Endothelial cell of umbilical vein (primary cell): Measurements from ENCODE around the gene SLC47A2. TPM values are rescaled to one million over a fixed set of nuclear protein-coding genes. Genes with fewer than 3 reads are reported as not detected.

ENCODE experiments used
- BruUV-seq: library from RNA; stranded (reverse); fragments of 400-500 nt; replicated peaks from 2 replicates; lab custom pipeline; 2021; lab: Mats Ljungman, UMichigan
- CTCF ChIA-PET: fragments of 300-600, 350-600 bp; sonication (Branson Sonifier 250); formaldehyde crosslinking; loops from one replicate; lab custom pipeline; 2021; ENCODE audit warnings: antibody characterized with exemption, inconsistent platforms; lab: Charles Lee
- POLR2A ChIA-PET: fragments of 300-600, 350-600 bp; sonication (Branson Sonifier 250); formaldehyde crosslinking; loops from one replicate; lab custom pipeline; 2021; ENCODE audit warnings: antibody characterized with exemption, inconsistent platforms; lab: Charles Lee
- DNase-seq: peaks from one replicate; pipeline ENCODE4 v3.0.0-alpha.2; 2011; ENCODE audit warnings: low read depth, low spot score
- FAIRE-seq: peaks from 2 replicates; lab custom pipeline; 2011; peaks lifted over from hg19 to GRCh38; lab: Jason Lieb, UNC
- H2AFZ ChIP-seq: 2 replicates; pipeline ENCODE4 v1.6.0; 2012; ENCODE audit warnings: low read depth, low read length, control low read depth, inconsistent platforms
- H3K27ac ChIP-seq: 2 replicates; pipeline ENCODE4 v1.5.1; 2011; ENCODE audit warnings: low read depth, mild to moderate bottlenecking, control low read depth, low read length, moderate library complexity; ENCODE audit not compliant: insufficient read depth
- H3K27me3 ChIP-seq, 2 experiments: 2 replicates each; pipeline versions ENCODE4 v1.6.0 to v1.6.1; 2011; ENCODE audit warnings: low read length in 2 of 2, mixed read lengths in 1 of 2; ENCODE audit not compliant: control insufficient read depth in 2 of 2, insufficient read depth in 2 of 2
- H3K36me3 ChIP-seq, 2 experiments: 2 replicates in 1 of 2; 3 replicates in 1 of 2; pipeline ENCODE4 v1.5.1; 2011; ENCODE audit warnings: low read length in 2 of 2, mild to moderate bottlenecking in 1 of 2, moderate library complexity in 1 of 2; ENCODE audit not compliant: control insufficient read depth in 2 of 2, insufficient read depth in 2 of 2; ENCODE audit errors: extremely low read depth in 1 of 2
- H3K4me1 ChIP-seq: 3 replicates; pipeline ENCODE4 v1.5.1; 2011; ENCODE audit warnings: mild to moderate bottlenecking, low read length; ENCODE audit not compliant: control insufficient read depth, insufficient read depth; ENCODE audit errors: extremely low read depth
- H3K4me2 ChIP-seq: 2 replicates; pipeline ENCODE4 v1.6.1; 2011; ENCODE audit warnings: low read length, control low read depth, mixed read lengths; ENCODE audit not compliant: insufficient read depth
- H3K4me3 ChIP-seq, 3 experiments: fragments of 200-600 bp in 1 of 3; sonication (generic), shearing (Covaris generic) in 1 of 3; replicated peaks in 1 of 3; 2 replicates each; pipeline ENCODE4 v1.5.1; 2011 to 2016; ENCODE audit warnings: control low read depth in 3 of 3, low read length in 3 of 3, mild to moderate bottlenecking in 2 of 3, inconsistent platforms in 1 of 3, low read depth in 1 of 3, moderate library complexity in 1 of 3; ENCODE audit not compliant: insufficient read depth in 1 of 3
- H3K79me2 ChIP-seq: 2 replicates; pipeline ENCODE4 v1.6.0; 2012; ENCODE audit warnings: low read length, inconsistent platforms; ENCODE audit not compliant: control insufficient read depth, insufficient read depth
- H3K9ac ChIP-seq: replicated peaks from 2 replicates; pipeline ENCODE3; 2011; ENCODE audit warnings: low read length, control low read depth; ENCODE audit not compliant: insufficient read depth; ENCODE audit errors: extremely low read depth
- H3K9me1 ChIP-seq: replicated peaks from 3 replicates; pipeline ENCODE4 v1.6.0; 2011; ENCODE audit warnings: mild to moderate bottlenecking, low read length; ENCODE audit not compliant: control insufficient read depth, insufficient read depth; ENCODE audit errors: extremely low read depth
- H3K9me3 ChIP-seq: replicated peaks from 2 replicates; pipeline ENCODE4 v1.5.1; 2012; ENCODE audit warnings: low read length, inconsistent platforms; ENCODE audit not compliant: control insufficient read depth, insufficient read depth
- H4K20me1 ChIP-seq: replicated peaks from 2 replicates; pipeline ENCODE3; 2011; ENCODE audit warnings: mild to moderate bottlenecking, low read length; ENCODE audit not compliant: control insufficient read depth, insufficient read depth; ENCODE audit errors: extremely low read depth
- CTCF ChIP-seq, 2 donors: IDR thresholded peaks; 1 replicate in 1 of 2; 2 replicates in 1 of 2; pipeline ENCODE4 v1.5.1; 2011; ENCODE audit warnings: low read length in 2 of 2, mild to moderate bottlenecking in 2 of 2, moderate library complexity in 2 of 2, control low read depth in 1 of 2, inconsistent platforms in 1 of 2, low read depth in 1 of 2; ENCODE audit not compliant: insufficient read depth in 1 of 2; ENCODE audit errors: extremely low read depth in 1 of 2
- EZH2 ChIP-seq: IDR thresholded peaks from 2 replicates; pipeline ENCODE4 v1.6.1; 2012; ENCODE audit warnings: borderline replicate concordance, low read depth, mild to moderate bottlenecking, moderate library complexity, low read length, inconsistent platforms; ENCODE audit not compliant: severe bottlenecking
- FOS ChIP-seq: IDR thresholded peaks from 2 replicates; pipeline ENCODE4 v1.6.1; 2011; ENCODE audit warnings: mild to moderate bottlenecking, low read length, moderate library complexity, borderline replicate concordance; ENCODE audit not compliant: insufficient read depth
- GATA2 ChIP-seq: IDR thresholded peaks from 2 replicates; pipeline ENCODE4 v1.7.0; 2011; ENCODE audit warnings: low read depth, mild to moderate bottlenecking, moderate library complexity, mixed read lengths, low read length; ENCODE audit not compliant: insufficient read length, insufficient read depth
- JUN ChIP-seq: IDR thresholded peaks from 2 replicates; pipeline ENCODE4 v1.6.1; 2011; ENCODE audit warnings: borderline replicate concordance, low read depth; ENCODE audit not compliant: insufficient read length, insufficient read depth
- MAX ChIP-seq: IDR thresholded peaks from 2 replicates; pipeline ENCODE4 v1.6.1; 2011; ENCODE audit not compliant: insufficient read depth, insufficient read length
- MYC ChIP-seq: IDR thresholded peaks from one replicate; pipeline ENCODE4 v1.6.1; 2011; ENCODE audit warnings: mild to moderate bottlenecking, low read depth, low read length
- POLR2A ChIP-seq: IDR thresholded peaks from 2 replicates; pipeline ENCODE4 v1.6.1; 2012; ENCODE audit warnings: low read depth, mild to moderate bottlenecking, control low read depth, low read length
- POLR2AphosphoS5 ChIP-seq: IDR thresholded peaks from 2 replicates; pipeline ENCODE4 v1.6.1; 2012; ENCODE audit warnings: low read depth, mild to moderate bottlenecking, control low read depth, low read length, moderate library complexity; ENCODE audit not compliant: insufficient read depth
- dilution Hi-C: fragments of 300-500 bp; cut with MboI; formaldehyde crosslinking; loops from one replicate; pipeline ENCODE4 v1.15.0; 2019; ENCODE audit warnings: low sequenced_read_pairs; ENCODE audit not compliant: extremely low pct_ligation_motif_present
- intact Hi-C: fragments of 100-400 bp; cut with micrococcal nuclease; formaldehyde crosslinking; loops from one replicate; pipeline ENCODE4 v1.10.0; 2022
- polyA plus RNA-seq, 4 experiments: library from polyadenylated mRNA; depleted of rRNA in 3 of 4; stranded (reverse) in 3 of 4; unstranded in 1 of 4; fragments of >200 nt; gene quantifications; 2 replicates each; pipeline versions ENCODE4 v1.2.1 to v1.2.3, GENCODE V29; 2011 to 2012; ENCODE audit warnings: missing spikeins in 1 of 4
- total RNA-seq: library from RNA; stranded (reverse); gene quantifications from 2 replicates; pipeline ENCODE4 v1.2.3, GENCODE V29; 2021

Gene SLC47A2
- total and polyA plus RNA-seq, 2 donors (not counting 3 experiments of a cell fraction or from before 2014, with no cell fraction given), result not detected

GRCh38 chr17:19671433-19671832 is 45.0 kb downstream of the SLC47A2 start:
- Histone ChIP-seq H3K9me3 (no peaks in the 10 kb centered on the region), H3K27me3 (no peaks in the 10 kb centered on the region), H4K20me1 (no peaks in the 10 kb centered on the region), H3K9me1 (no peaks in the 10 kb centered on the region), H2AFZ (no peak overlapping the region), H3K27ac (no peak overlapping the region), H3K4me2 (no peak overlapping the region), H3K36me3 (peaks cover 2% of the 10 kb centered on the region in 2 experiments), H3K9ac (no peak overlapping the region), H3K79me2 (no peaks in the 10 kb centered on the region), H3K4me3 (no peak overlapping the region), H3K4me1 (no peaks in the 10 kb centered on the region)
- intact Hi-C loops (no loop called here), dilution Hi-C loops (no loop called here)
- POLR2A ChIA-PET, result interaction anchor here (0.6 kb wide), 1 partner anchor 185 kb away, joined by 4 read pairs; no protein-coding TSS in a partner anchor
- TF ChIP-seq CTCF (IDR thresholded peaks at IDR 0.05; ENCODE audit: extremely low read depth in 1 of 2, insufficient read depth in 1 of 2, low read depth in 1 of 2, low read length in 2 of 2), result no peak
- TF ChIP-seq POLR2A, result no peak
- TF ChIP-seq MAX, result no peak
- no peak for TF ChIP-seq MYC
- TF ChIP-seq FOS, result no peak
- no peak for TF ChIP-seq JUN
- TF ChIP-seq EZH2, result no peak
- no peak for TF ChIP-seq GATA2
- TF ChIP-seq POLR2AphosphoS5, result no peak
- no peak for FAIRE-seq
- CTCF ChIA-PET, result interaction anchor here (1.3 to 3.1 kb wide), 8 partner anchors 13 to 158 kb away, joined by 3 to 14 read pairs (median 7); partner anchors contain the start of gene ALDH3A2
- BruUV-seq, result no TSS peak
- DNase-seq, result no peak
